GM18868 (cell line): ENCODE measurements around the gene CCDC88C.

Experiments used
- ATAC-seq: cut with Tn5 transposase; IDR thresholded peaks from one replicate; pipeline ENCODE4 v1.9.1; 2021; ENCODE audit warnings: mild to moderate bottlenecking, moderate library complexity; ENCODE audit not compliant: unreplicated experiment

CCDC88C gene

GRCh38 chr14:91313852-91314251 lies 103.8 kb downstream of the CCDC88C start:
- ATAC-seq, result no peak

- ATAC-seq, result no peak
These were observed 104.3 kb downstream of the CCDC88C start for GRCh38 chr14:91313154-91313850.

- ATAC-seq, result no peak
These were observed 106.3 kb downstream of the CCDC88C start for GRCh38 chr14:91311284-91311662.

- ATAC-seq, result no peak
These were observed 106.9 kb downstream of the CCDC88C start for GRCh38 chr14:91310606-91311283.

- ATAC-seq, result no peak
These were observed 107.8 kb downstream of the CCDC88C start for GRCh38 chr14:91309756-91310280.

- ATAC-seq, result no peak
These were observed 109.3 kb downstream of the CCDC88C start for GRCh38 chr14:91308337-91308736.

- ATAC-seq, result no peak
These were observed 110.0 kb downstream of the CCDC88C start for GRCh38 chr14:91307652-91308051.

GRCh38 chr14:91307046-91307445 lies 110.6 kb downstream of the CCDC88C start:
- ATAC-seq, result no peak

GRCh38 chr14:91306547-91306946 lies 111.1 kb downstream of the CCDC88C start:
- ATAC-seq, result no peak

GRCh38 chr14:91305650-91306431 lies 111.8 kb downstream of the CCDC88C start:
- no peak for ATAC-seq

GRCh38 chr14:91303924-91304229 lies 113.7 kb downstream of the CCDC88C start:
- ATAC-seq, result no peak

- peak; percentile 84 for ATAC-seq
These were observed 114.3 kb downstream of the CCDC88C start for GRCh38 chr14:91303091-91303923.

GRCh38 chr14:91302391-91302790 lies 115.2 kb downstream of the CCDC88C start:
- no peak for ATAC-seq

- no peak for ATAC-seq
These were observed 116.7 kb downstream of the CCDC88C start for GRCh38 chr14:91300957-91301356.

- ATAC-seq, result no peak
These were observed 117.2 kb downstream of the CCDC88C start for GRCh38 chr14:91300283-91300895.

- no peak for ATAC-seq
These were observed 118.2 kb downstream of the CCDC88C start for GRCh38 chr14:91299121-91300115.

GRCh38 chr14:91298576-91298975 lies 119.0 kb downstream of the CCDC88C start:
- ATAC-seq, result no peak

- no peak for ATAC-seq
These were observed 120.4 kb downstream of the CCDC88C start for GRCh38 chr14:91297081-91297711.
